HepG2 (cell line): Measurements from ENCODE around the gene ELF1. TPM values are rescaled to one million over a fixed set of nuclear protein-coding genes. Genes with fewer than 3 reads are reported as not detected.

ENCODE experiments used
- AGO1 ChIP-seq: fragments of 200-400 bp; formaldehyde crosslinking; IDR thresholded peaks from 2 replicates; pipeline ENCODE4 v1.6.1; 2017; ENCODE audit warnings: mild to moderate bottlenecking, low read depth, low read length, moderate library complexity; ENCODE audit not compliant: poor library complexity, severe bottlenecking
- ASH2L ChIP-seq: fragments of 300-600, 200-600 bp; sonication (generic); IDR thresholded peaks from 2 replicates; pipeline ENCODE4 v1.7.0; 2017; ENCODE audit warnings: low read depth, mild to moderate bottlenecking, moderate library complexity, mixed read lengths, low read length; ENCODE audit not compliant: insufficient read length
- CEBPG ChIP-seq: IDR thresholded peaks from 2 replicates; pipeline ENCODE4 v1.6.1; 2016
- FOXA3 ChIP-seq: IDR thresholded peaks from 2 replicates; pipeline ENCODE4 v1.6.1; 2016; ENCODE audit warnings: missing genetic modification reagents, missing compliant biosample characterization
- GTF3A ChIP-seq: sonication (generic); formaldehyde crosslinking; conservative IDR thresholded peaks from 2 replicates; pipeline ENCODE4 v1.4.0; 2020; ENCODE audit warnings: mild to moderate bottlenecking, missing genetic modification reagents
- ISL2 ChIP-seq: sonication (generic); formaldehyde crosslinking; IDR thresholded peaks from 2 replicates; pipeline ENCODE4 v1.5.0; 2020; ENCODE audit warnings: missing genetic modification reagents
- NCOR1 ChIP-seq: fragments of 200-600 bp; sonication (generic); IDR thresholded peaks from 2 replicates; pipeline ENCODE4 v1.7.0; 2017; ENCODE audit warnings: antibody characterized with exemption, low read length, borderline replicate concordance
- SCMH1 ChIP-seq: sonication (generic); formaldehyde crosslinking; IDR thresholded peaks from 2 replicates; pipeline ENCODE4 v1.9.0; 2021; ENCODE audit warnings: missing genetic modification reagents, mild to moderate bottlenecking, borderline replicate concordance
- TBL1XR1 ChIP-seq: fragments of 150-350 bp; IDR thresholded peaks from 2 replicates; pipeline ENCODE4 v1.6.1; 2014; ENCODE audit warnings: borderline replicate concordance, low read length; ENCODE audit not compliant: partially characterized antibody
- YEATS2 ChIP-seq: sonication (generic); formaldehyde crosslinking; IDR thresholded peaks from 2 replicates; pipeline ENCODE4 v1.4.0; 2020; ENCODE audit warnings: missing genetic modification reagents, borderline replicate concordance
- ZFP36L1 ChIP-seq: sonication (generic); formaldehyde crosslinking; IDR thresholded peaks from 2 replicates; pipeline ENCODE4 v1.8.0; 2022; ENCODE audit warnings: mild to moderate bottlenecking, missing genetic modification reagents, moderate library complexity
- ZMYM4 ChIP-seq: sonication (generic); formaldehyde crosslinking; IDR thresholded peaks from 2 replicates; pipeline ENCODE4 v1.8.1; 2023; ENCODE audit warnings: mild to moderate bottlenecking, missing genetic modification reagents
- ZNF205 ChIP-seq: IDR thresholded peaks from 2 replicates; pipeline ENCODE4 v1.6.1; 2018; ENCODE audit warnings: missing biosample characterization, missing genetic modification reagents
- ZNF607 ChIP-seq: sonication (generic); formaldehyde crosslinking; IDR thresholded peaks from 2 replicates; pipeline ENCODE4 v1.5.1; 2020; ENCODE audit warnings: missing genetic modification reagents, mild to moderate bottlenecking, borderline replicate concordance
- ZNF788 ChIP-seq: sonication (generic); formaldehyde crosslinking; IDR thresholded peaks from 2 replicates; pipeline ENCODE4 v1.5.0; 2020; ENCODE audit warnings: mild to moderate bottlenecking, missing genetic modification reagents, borderline replicate concordance
- ZSCAN29 ChIP-seq: sonication (generic); formaldehyde crosslinking; conservative IDR thresholded peaks from 2 replicates; pipeline ENCODE4 v1.4.0; 2020; ENCODE audit warnings: mild to moderate bottlenecking, missing genetic modification reagents
- polyA plus RNA-seq, 8 experiments: library from polyadenylated mRNA; depleted of rRNA in 3 of 8; stranded (reverse) in 7 of 8; unstranded in 1 of 8; fragments of >200 nt; fragmentation: Illumina TruSeq in 4 of 8; extraction: Trizol in 4 of 8; gene quantifications; 2 replicates each; pipeline versions ENCODE4 v1.2.1 to v1.2.3, GENCODE V29; 2011 to 2016; ENCODE audit warnings: low read depth in 4 of 8, missing spikeins in 1 of 8, mixed read lengths in 1 of 8; ENCODE audit not compliant: insufficient read depth in 1 of 8
- total RNA-seq, 5 experiments: library from RNA; depleted of rRNA; stranded (reverse); fragments of >200 nt; fragmentation: Illumina TruSeq; extraction: Trizol; gene quantifications; 2 replicates each; pipeline ENCODE4 v1.2.3, GENCODE V29; 2016; ENCODE audit warnings: low read depth in 1 of 5
- TF ChIP-seq, protein P1 (sequence below): sonication (generic); formaldehyde crosslinking; IDR thresholded peaks from 2 replicates; pipeline ENCODE4 v1.4.0; 2020; ENCODE audit warnings: missing genetic modification reagents
- TF ChIP-seq, protein P2 (sequence below): sonication (generic); formaldehyde crosslinking; IDR thresholded peaks from 2 replicates; pipeline ENCODE4 v1.4.0; 2020; ENCODE audit warnings: missing genetic modification reagents, mild to moderate bottlenecking, borderline replicate concordance
- TF ChIP-seq, protein P3 (sequence below): fragments of 450-650 bp; IDR thresholded peaks from 2 replicates; pipeline ENCODE4 v1.6.1; 2017; ENCODE audit warnings: mild to moderate bottlenecking
- TF ChIP-seq, protein P4 (sequence below): sonication (generic); formaldehyde crosslinking; IDR thresholded peaks from 2 replicates; pipeline ENCODE4 v1.5.1; 2020; ENCODE audit warnings: missing genetic modification reagents, mild to moderate bottlenecking, borderline replicate concordance

Gene ELF1
- total and polyA plus RNA-seq, 2 of the 13 experiments (the other 11 are each of a cell fraction or from before 2014, with no cell fraction given), result 24.6 to 71.5 TPM

DNA sequence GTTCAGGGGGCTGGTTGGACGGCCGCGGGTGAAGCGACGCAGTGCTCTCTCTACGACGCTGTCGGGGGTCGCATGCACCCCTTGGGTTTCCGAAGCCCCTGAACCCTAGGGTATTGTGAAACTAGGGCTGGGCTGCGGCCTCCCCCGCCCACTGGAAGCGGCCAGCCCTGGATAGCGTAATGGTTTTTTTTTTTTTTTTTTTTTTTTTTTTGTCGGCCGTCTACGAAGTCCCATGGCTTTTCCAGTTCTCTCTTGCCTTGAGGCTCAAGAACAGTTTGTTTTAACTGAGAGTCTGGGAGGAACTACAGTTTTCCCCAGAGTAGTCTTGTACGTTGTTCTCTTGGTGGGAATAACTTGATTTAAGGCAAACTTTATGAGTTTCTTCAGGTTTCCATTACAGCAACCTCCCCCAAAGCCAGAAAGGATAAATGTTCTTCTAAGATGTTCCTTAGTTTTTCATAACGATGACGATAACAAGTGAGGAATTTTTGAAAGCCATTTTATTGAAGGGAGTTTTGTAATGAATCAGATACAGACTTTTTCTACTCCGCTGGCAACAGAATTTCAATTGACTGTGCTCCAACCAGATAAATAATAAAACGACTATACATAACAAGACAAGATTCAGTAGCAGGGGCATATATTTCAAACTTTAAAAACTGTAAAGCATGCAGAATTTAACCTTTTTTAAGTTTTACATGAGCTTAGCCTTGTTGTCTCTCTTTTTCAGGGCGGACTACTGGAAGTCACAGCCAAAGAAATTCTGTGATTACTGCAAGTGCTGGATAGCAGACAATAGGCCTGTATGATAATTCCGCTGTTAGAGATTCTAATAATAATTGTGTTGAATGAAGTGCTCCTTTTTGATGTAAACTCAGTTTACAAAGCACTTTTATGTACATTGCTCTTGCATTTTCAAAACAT, 43.1 kb upstream of the ELF1 start (continued):
- TF ChIP-seq, protein P1, sequence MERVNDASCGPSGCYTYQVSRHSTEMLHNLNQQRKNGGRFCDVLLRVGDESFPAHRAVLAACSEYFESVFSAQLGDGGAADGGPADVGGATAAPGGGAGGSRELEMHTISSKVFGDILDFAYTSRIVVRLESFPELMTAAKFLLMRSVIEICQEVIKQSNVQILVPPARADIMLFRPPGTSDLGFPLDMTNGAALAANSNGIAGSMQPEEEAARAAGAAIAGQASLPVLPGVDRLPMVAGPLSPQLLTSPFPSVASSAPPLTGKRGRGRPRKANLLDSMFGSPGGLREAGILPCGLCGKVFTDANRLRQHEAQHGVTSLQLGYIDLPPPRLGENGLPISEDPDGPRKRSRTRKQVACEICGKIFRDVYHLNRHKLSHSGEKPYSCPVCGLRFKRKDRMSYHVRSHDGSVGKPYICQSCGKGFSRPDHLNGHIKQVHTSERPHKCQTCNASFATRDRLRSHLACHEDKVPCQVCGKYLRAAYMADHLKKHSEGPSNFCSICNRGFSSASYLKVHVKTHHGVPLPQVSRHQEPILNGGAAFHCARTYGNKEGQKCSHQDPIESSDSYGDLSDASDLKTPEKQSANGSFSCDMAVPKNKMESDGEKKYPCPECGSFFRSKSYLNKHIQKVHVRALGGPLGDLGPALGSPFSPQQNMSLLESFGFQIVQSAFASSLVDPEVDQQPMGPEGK, result 0 out of 2 replicates have a peak, but pooled peaks have one; percentile 8
- TF ChIP-seq ZSCAN29 (peak; percentile 36; the same call in 1 of the 2 replicates), AGO1 (no peak), TBL1XR1 (peak; percentile 10), ZFP36L1 (no peak), ISL2 (CRISPR knock-in tag) (no peak), ZNF205 (no peak), ASH2L (peak; percentile 20), ZNF788 (CRISPR knock-in tag) (no peak), SCMH1 (no peak), ZNF607 (CRISPR knock-in tag) (no peak), GTF3A (0 out of 2 replicates have a peak, but pooled peaks have one; percentile 6), ZMYM4 (CRISPR knock-in tag) (no peak), NCOR1 (peak; percentile 31; the same call in 1 of the 2 replicates), YEATS2 (CRISPR knock-in tag) (no peak), CEBPG (CRISPR knock-in tag) (peak; percentile 79), FOXA3 (CRISPR knock-in tag) (no peak)
- TF ChIP-seq, protein P2, sequence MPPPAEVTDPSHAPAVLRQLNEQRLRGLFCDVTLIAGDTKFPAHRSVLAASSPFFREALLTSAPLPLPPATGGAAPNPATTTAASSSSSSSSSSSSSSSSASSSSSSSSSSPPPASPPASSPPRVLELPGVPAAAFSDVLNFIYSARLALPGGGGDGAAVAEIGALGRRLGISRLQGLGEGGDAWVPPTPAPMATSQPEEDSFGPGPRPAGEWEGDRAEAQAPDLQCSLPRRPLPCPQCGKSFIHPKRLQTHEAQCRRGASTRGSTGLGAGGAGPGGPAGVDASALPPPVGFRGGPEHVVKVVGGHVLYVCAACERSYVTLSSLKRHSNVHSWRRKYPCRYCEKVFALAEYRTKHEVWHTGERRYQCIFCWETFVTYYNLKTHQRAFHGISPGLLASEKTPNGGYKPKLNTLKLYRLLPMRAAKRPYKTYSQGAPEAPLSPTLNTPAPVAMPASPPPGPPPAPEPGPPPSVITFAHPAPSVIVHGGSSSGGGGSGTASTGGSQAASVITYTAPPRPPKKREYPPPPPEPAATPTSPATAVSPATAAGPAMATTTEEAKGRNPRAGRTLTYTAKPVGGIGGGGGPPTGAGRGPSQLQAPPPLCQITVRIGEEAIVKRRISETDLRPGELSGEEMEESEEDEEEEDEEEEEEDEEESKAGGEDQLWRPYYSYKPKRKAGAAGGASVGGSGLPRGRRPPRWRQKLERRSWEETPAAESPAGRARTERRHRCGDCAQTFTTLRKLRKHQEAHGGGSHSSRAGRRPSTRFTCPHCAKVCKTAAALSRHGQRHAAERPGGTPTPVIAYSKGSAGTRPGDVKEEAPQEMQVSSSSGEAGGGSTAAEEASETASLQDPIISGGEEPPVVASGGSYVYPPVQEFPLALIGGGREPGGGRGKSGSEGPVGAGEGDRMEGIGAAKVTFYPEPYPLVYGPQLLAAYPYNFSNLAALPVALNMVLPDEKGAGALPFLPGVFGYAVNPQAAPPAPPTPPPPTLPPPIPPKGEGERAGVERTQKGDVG (CRISPR knock-in tag), result no peak
- TF ChIP-seq, protein P3, sequence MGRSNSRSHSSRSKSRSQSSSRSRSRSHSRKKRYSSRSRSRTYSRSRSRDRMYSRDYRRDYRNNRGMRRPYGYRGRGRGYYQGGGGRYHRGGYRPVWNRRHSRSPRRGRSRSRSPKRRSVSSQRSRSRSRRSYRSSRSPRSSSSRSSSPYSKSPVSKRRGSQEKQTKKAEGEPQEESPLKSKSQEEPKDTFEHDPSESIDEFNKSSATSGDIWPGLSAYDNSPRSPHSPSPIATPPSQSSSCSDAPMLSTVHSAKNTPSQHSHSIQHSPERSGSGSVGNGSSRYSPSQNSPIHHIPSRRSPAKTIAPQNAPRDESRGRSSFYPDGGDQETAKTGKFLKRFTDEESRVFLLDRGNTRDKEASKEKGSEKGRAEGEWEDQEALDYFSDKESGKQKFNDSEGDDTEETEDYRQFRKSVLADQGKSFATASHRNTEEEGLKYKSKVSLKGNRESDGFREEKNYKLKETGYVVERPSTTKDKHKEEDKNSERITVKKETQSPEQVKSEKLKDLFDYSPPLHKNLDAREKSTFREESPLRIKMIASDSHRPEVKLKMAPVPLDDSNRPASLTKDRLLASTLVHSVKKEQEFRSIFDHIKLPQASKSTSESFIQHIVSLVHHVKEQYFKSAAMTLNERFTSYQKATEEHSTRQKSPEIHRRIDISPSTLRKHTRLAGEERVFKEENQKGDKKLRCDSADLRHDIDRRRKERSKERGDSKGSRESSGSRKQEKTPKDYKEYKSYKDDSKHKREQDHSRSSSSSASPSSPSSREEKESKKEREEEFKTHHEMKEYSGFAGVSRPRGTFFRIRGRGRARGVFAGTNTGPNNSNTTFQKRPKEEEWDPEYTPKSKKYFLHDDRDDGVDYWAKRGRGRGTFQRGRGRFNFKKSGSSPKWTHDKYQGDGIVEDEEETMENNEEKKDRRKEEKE, result no peak
- TF ChIP-seq, protein P4, sequence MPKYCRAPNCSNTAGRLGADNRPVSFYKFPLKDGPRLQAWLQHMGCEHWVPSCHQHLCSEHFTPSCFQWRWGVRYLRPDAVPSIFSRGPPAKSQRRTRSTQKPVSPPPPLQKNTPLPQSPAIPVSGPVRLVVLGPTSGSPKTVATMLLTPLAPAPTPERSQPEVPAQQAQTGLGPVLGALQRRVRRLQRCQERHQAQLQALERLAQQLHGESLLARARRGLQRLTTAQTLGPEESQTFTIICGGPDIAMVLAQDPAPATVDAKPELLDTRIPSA (CRISPR knock-in tag), result no peak
